DMS 273 treated with DMSO at 0.1 percent for 48 hours (cell line): ENCODE data around the gene UBR4.

Source experiments
- DNase-seq: peaks from one replicate; lab custom pipeline; 2025; lab: John Stamatoyannopoulos, UW

UBR4 gene

GRCh38 chr1:19138958-19139581, 71.0 kb downstream of the UBR4 start:
- no peak for DNase-seq

- DNase-seq = no peak
These were observed 71.7 kb downstream of the UBR4 start for GRCh38 chr1:19138331-19138730.

- no peak for DNase-seq
These were observed 72.9 kb downstream of the UBR4 start for GRCh38 chr1:19137158-19137557.

- DNase-seq = no peak
These were observed 76.7 kb downstream of the UBR4 start for GRCh38 chr1:19133360-19133759.

- DNase-seq = no peak
These were observed 79.6 kb downstream of the UBR4 start for GRCh38 chr1:19130468-19130867.

- no peak for DNase-seq
These were observed 81.0 kb downstream of the UBR4 start for GRCh38 chr1:19128968-19129514.

- no peak for DNase-seq
These were observed 85.8 kb downstream of the UBR4 start for GRCh38 chr1:19124273-19124672.

GRCh38 chr1:19123837-19124236, 86.2 kb downstream of the UBR4 start:
- DNase-seq = no peak

- DNase-seq = no peak
These were observed 87.4 kb downstream of the UBR4 start for GRCh38 chr1:19122668-19123067.

GRCh38 chr1:19121192-19121591, 88.9 kb downstream of the UBR4 start:
- no peak for DNase-seq

- DNase-seq = no peak
These were observed 90.0 kb downstream of the UBR4 start for GRCh38 chr1:19120070-19120469.

- DNase-seq = no peak
These were observed 94.8 kb downstream of the UBR4 start for GRCh38 chr1:19115082-19115808.

- DNase-seq = no peak
These were observed 96.4 kb downstream of the UBR4 start for GRCh38 chr1:19113697-19114092.

- no peak for DNase-seq
These were observed 97.0 kb downstream of the UBR4 start for GRCh38 chr1:19112891-19113696.

- no peak for DNase-seq
These were observed 99.7 kb downstream of the UBR4 start for GRCh38 chr1:19110257-19110927.

- DNase-seq = no peak
These were observed 100.5 kb downstream of the UBR4 start for GRCh38 chr1:19109545-19109944.

- DNase-seq = no peak
These were observed 108.8 kb downstream of the UBR4 start for GRCh38 chr1:19101244-19101643.

GRCh38 chr1:19100028-19100427, 110.0 kb downstream of the UBR4 start:
- no peak for DNase-seq

- no peak for DNase-seq
These were observed 113.1 kb downstream of the UBR4 start for GRCh38 chr1:19096990-19097389.

GRCh38 chr1:19096036-19096833, 113.8 kb downstream of the UBR4 start:
- DNase-seq = no peak

- no peak for DNase-seq
These were observed 118.7 kb downstream of the UBR4 start for GRCh38 chr1:19091196-19091953.
